Measurements from ENCODE around the gene DRG1. TPM values are rescaled to one million over a fixed set of nuclear protein-coding genes. Genes with fewer than 3 reads are reported as not detected.

The DRG1 gene
- total RNA-seq, 6 donors from 2014 or later: 32.8 to 49.3 (median 44.0) TPM

- DNase-seq (no peak), ATAC-seq (ENCODE audit: low FRiP score in 2 of 2) (no peak)
- TF ChIP-seq CTCF (IDR thresholded peaks at IDR 0.05) (no peak), EP300 (IDR thresholded peaks at IDR 0.05) (no peak), POLR2A (IDR thresholded peaks at IDR 0.05) (no peak), POLR2AphosphoS5 (IDR thresholded peaks at IDR 0.05) (no peak)
- 94 to 97% methylated on average over 5 of the region's 5 CpGs for WGBS, 2 donors
- H3K36me3 ChIP-seq: peaks cover 24 to 99% (median 72%) of the 10 kb centered on the region in 4 donors
- no peaks in the 10 kb centered on the region for H3K4me1 ChIP-seq
- H3K27me3 ChIP-seq: no peaks in the 10 kb centered on the region
- no peak overlapping the region for H3K4me3 ChIP-seq
- H3K27ac ChIP-seq: no peak overlapping the region
- no peaks in the 10 kb centered on the region for H3K9me3 ChIP-seq
Measured at GRCh38 chr22:31441652-31442051, 42.2 kb downstream of the DRG1 start.

- WGBS, 2 donors: 96% methylated on average over 5 of the region's 5 CpGs
- no peak overlapping the region for H3K27ac ChIP-seq
- no peaks in the 10 kb centered on the region for H3K27me3 ChIP-seq
- peaks cover 28 to 99% (median 71%) of the 10 kb centered on the region in 4 donors for H3K36me3 ChIP-seq
- H3K9me3 ChIP-seq: no peaks in the 10 kb centered on the region
- TF ChIP-seq POLR2AphosphoS5 (IDR thresholded peaks at IDR 0.05): no peak
- TF ChIP-seq POLR2A (IDR thresholded peaks at IDR 0.05): no peak
- no peak for TF ChIP-seq CTCF (IDR thresholded peaks at IDR 0.05)
- no peak for TF ChIP-seq EP300 (IDR thresholded peaks at IDR 0.05)
- no peaks in the 10 kb centered on the region for H3K4me1 ChIP-seq
- no peak overlapping the region for H3K4me3 ChIP-seq
- DNase-seq (no peak), ATAC-seq (ENCODE audit: low FRiP score in 2 of 2) (no peak)
Measured at GRCh38 chr22:31442768-31443489, 43.5 kb downstream of the DRG1 start.

GRCh38 chr22:31443516-31443915 lies 44.1 kb downstream of the DRG1 start:
- Histone ChIP-seq H3K36me3 (peaks cover 25 to 99% (median 71%) of the 10 kb centered on the region in 4 donors), H3K4me3 (no peak overlapping the region), H3K4me1 (no peaks in the 10 kb centered on the region), H3K9me3 (no peaks in the 10 kb centered on the region), H3K27me3 (no peaks in the 10 kb centered on the region), H3K27ac (no peak overlapping the region)
- no peak for TF ChIP-seq CTCF (IDR thresholded peaks at IDR 0.05)
- TF ChIP-seq POLR2A (IDR thresholded peaks at IDR 0.05): no peak
- no peak for TF ChIP-seq EP300 (IDR thresholded peaks at IDR 0.05)
- no peak for TF ChIP-seq POLR2AphosphoS5 (IDR thresholded peaks at IDR 0.05)
- DNase-seq (no peak), ATAC-seq (ENCODE audit: low FRiP score in 2 of 2) (no peak)
- 76 to 88% methylated on average over 7 of the region's 7 CpGs for WGBS, 2 donors

GRCh38 chr22:31445642-31446041 lies 46.2 kb downstream of the DRG1 start:
- no peak for ATAC-seq (ENCODE audit: low FRiP score in 2 of 2)
- no peak for TF ChIP-seq POLR2AphosphoS5 (IDR thresholded peaks at IDR 0.05)
- 80 to 89% methylated on average over 3 of the region's 3 CpGs for WGBS, 2 donors
- no peaks in the 10 kb centered on the region for H3K9me3 ChIP-seq
- H3K27ac ChIP-seq: no peak overlapping the region
- H3K4me1 ChIP-seq: no peaks in the 10 kb centered on the region
- no peaks in the 10 kb centered on the region for H3K27me3 ChIP-seq
- H3K36me3 ChIP-seq: peaks cover 11 to 90% (median 57%) of the 10 kb centered on the region in 4 donors
- H3K4me3 ChIP-seq: no peak overlapping the region
- no peak for DNase-seq

- Histone ChIP-seq H3K9me3 (no peaks in the 10 kb centered on the region), H3K27me3 (no peaks in the 10 kb centered on the region), H3K4me1 (no peaks in the 10 kb centered on the region), H3K4me3 (no peak overlapping the region), H3K27ac (no peak overlapping the region), H3K36me3 (peaks cover 10 to 84% (median 51%) of the 10 kb centered on the region in 4 donors)
- TF ChIP-seq EP300 (IDR thresholded peaks at IDR 0.05): no peak
- TF ChIP-seq CTCF (IDR thresholded peaks at IDR 0.05): no peak
- TF ChIP-seq POLR2AphosphoS5 (IDR thresholded peaks at IDR 0.05): no peak
- no peak for TF ChIP-seq POLR2A (IDR thresholded peaks at IDR 0.05)
- ATAC-seq (ENCODE audit: low FRiP score in 2 of 2) (no peak), DNase-seq (no peak)
- 85 to 90% methylated on average over 3 of the region's 3 CpGs for WGBS, 2 donors
Measured at GRCh38 chr22:31446208-31446607, 46.8 kb downstream of the DRG1 start.
